Vagina (tissue), 2 donors: ENCODE results near the gene GCNT4. TPM values are rescaled to one million over a fixed set of nuclear protein-coding genes. Genes with fewer than 3 reads are reported as not detected.

Source experiments
- DNase-seq, 2 donors: peaks; one replicate each; pipeline ENCODE4 v3.0.0-alpha.2; 2017; ENCODE audit errors: extremely low spot score in 2 of 2
- H3K27ac ChIP-seq: fragments of 200-600 bp; sonication (generic); one replicate; pipeline ENCODE4 v1.5.1; 2019
- H3K27me3 ChIP-seq: fragments of 200-600 bp; sonication (generic); one replicate; pipeline ENCODE4 v1.5.1; 2019
- H3K36me3 ChIP-seq, 2 donors: fragments of 200-600 bp; sonication (generic); one replicate each; pipeline ENCODE4 v1.5.1; 2017 to 2019
- H3K4me1 ChIP-seq: fragments of 200-600 bp; sonication (generic); one replicate; pipeline ENCODE4 v1.5.1; 2019
- H3K4me3 ChIP-seq, 2 donors: fragments of 200-600 bp; sonication (generic); 1 replicate in 1 of 2; 2 replicates in 1 of 2; pipeline ENCODE4 v1.5.1; 2016 to 2019
- H3K9me3 ChIP-seq: fragments of 200-600 bp; sonication (generic); one replicate; pipeline ENCODE4 v1.5.1; 2019
- CTCF ChIP-seq, 3 experiments: fragments of 450-650 bp in 2 of 3; fragments of 200-600 bp in 1 of 3; sonication (generic) in 1 of 3; IDR thresholded peaks; one replicate each; pipeline ENCODE4 v1.5.1; 2017 to 2019; ENCODE audit warnings: antibody characterized with exemption in 3 of 3, mild to moderate bottlenecking in 2 of 3, moderate library complexity in 2 of 3
- POLR2A ChIP-seq, 2 donors: fragments of 450-650 bp; IDR thresholded peaks; one replicate each; pipeline ENCODE4 v1.6.1; 2017; ENCODE audit warnings: antibody characterized with exemption in 2 of 2, mild to moderate bottlenecking in 2 of 2, moderate library complexity in 2 of 2
- POLR2AphosphoS5 ChIP-seq, 2 donors: sonication (generic); formaldehyde crosslinking; IDR thresholded peaks; one replicate each; pipeline ENCODE4 v1.9.0; 2017; ENCODE audit warnings: antibody characterized with exemption in 2 of 2, mild to moderate bottlenecking in 2 of 2, low read depth in 1 of 2; ENCODE audit not compliant: insufficient read depth in 1 of 2
- intact Hi-C: fragments of 100-400 bp; cut with DNase I; formaldehyde crosslinking; loops from one replicate; pipeline ENCODE4 v1.15.1; 2023
- total RNA-seq: library from RNA; depleted of rRNA; stranded (reverse); fragments of >200 nt; gene quantifications from one replicate; pipeline ENCODE4 v1.2.3, GENCODE V29; 2016

GCNT4 gene
- total RNA-seq, 1 donor from 2014 or later, result 2.5 TPM

GRCh38 chr5:75040973-75041372 lies 11.4 kb downstream of the GCNT4 start:
- TF ChIP-seq CTCF (IDR thresholded peaks at IDR 0.05) (no peak), POLR2A (IDR thresholded peaks at IDR 0.05) (no peak), POLR2AphosphoS5 (IDR thresholded peaks at IDR 0.05; ENCODE audit: insufficient read depth in 1 of 2, low read depth in 1 of 2) (no peak)
- Histone ChIP-seq H3K4me3 (no peak overlapping the region), H3K27ac (no peak overlapping the region), H3K27me3 (no peaks in the 10 kb centered on the region), H3K9me3 (no peaks in the 10 kb centered on the region), H3K36me3 (no peaks in the 10 kb centered on the region), H3K4me1 (no peaks in the 10 kb centered on the region)
- intact Hi-C loops, result no loop called here
- DNase-seq, result no peak

GRCh38 chr5:75037106-75037505 lies 15.3 kb downstream of the GCNT4 start:
- intact Hi-C loops, result no loop called here
- DNase-seq, result no peak
- peaks cover 6% of the 10 kb centered on the region for H3K4me1 ChIP-seq
- no peaks in the 10 kb centered on the region for H3K27me3 ChIP-seq
- H3K9me3 ChIP-seq, result no peaks in the 10 kb centered on the region
- H3K27ac ChIP-seq, result no peak overlapping the region
- H3K36me3 ChIP-seq, result no peaks in the 10 kb centered on the region
- H3K4me3 ChIP-seq, result no peak overlapping the region
- peak in 1 of 2 donors; percentile 49 for TF ChIP-seq POLR2AphosphoS5 (IDR thresholded peaks at IDR 0.05; ENCODE audit: insufficient read depth in 1 of 2, low read depth in 1 of 2)
- TF ChIP-seq POLR2A (IDR thresholded peaks at IDR 0.05), result no peak
- TF ChIP-seq CTCF (IDR thresholded peaks at IDR 0.05), result no peak

- Histone ChIP-seq H3K4me3 (no peak overlapping the region), H3K9me3 (no peaks in the 10 kb centered on the region), H3K4me1 (peaks cover 6% of the 10 kb centered on the region), H3K27ac (no peak overlapping the region), H3K36me3 (no peaks in the 10 kb centered on the region), H3K27me3 (no peaks in the 10 kb centered on the region)
- no peak for TF ChIP-seq CTCF (IDR thresholded peaks at IDR 0.05)
- no peak for TF ChIP-seq POLR2A (IDR thresholded peaks at IDR 0.05)
- no peak for TF ChIP-seq POLR2AphosphoS5 (IDR thresholded peaks at IDR 0.05; ENCODE audit: insufficient read depth in 1 of 2, low read depth in 1 of 2)
- no peak for DNase-seq
- intact Hi-C loops, result no loop called here
Observed at GRCh38 chr5:75034137-75034739, 18.1 kb downstream of the GCNT4 start.

GRCh38 chr5:75031366-75031765 lies 21.0 kb downstream of the GCNT4 start:
- Histone ChIP-seq H3K36me3 (no peaks in the 10 kb centered on the region), H3K27ac (no peak overlapping the region), H3K4me1 (peaks cover 6% of the 10 kb centered on the region), H3K4me3 (no peak overlapping the region), H3K9me3 (no peaks in the 10 kb centered on the region), H3K27me3 (no peaks in the 10 kb centered on the region)
- no peak for TF ChIP-seq CTCF (IDR thresholded peaks at IDR 0.05)
- TF ChIP-seq POLR2AphosphoS5 (IDR thresholded peaks at IDR 0.05; ENCODE audit: insufficient read depth in 1 of 2, low read depth in 1 of 2), result no peak
- no peak for TF ChIP-seq POLR2A (IDR thresholded peaks at IDR 0.05)
- no peak for DNase-seq
- intact Hi-C loops, result no loop called here

GRCh38 chr5:75028090-75028489 lies 24.3 kb downstream of the GCNT4 start:
- H3K36me3 ChIP-seq, result no peaks in the 10 kb centered on the region
- no peaks in the 10 kb centered on the region for H3K4me1 ChIP-seq
- DNase-seq, result no peak
- H3K9me3 ChIP-seq, result no peaks in the 10 kb centered on the region
- H3K4me3 ChIP-seq, result no peak overlapping the region
- H3K27ac ChIP-seq, result no peak overlapping the region
- intact Hi-C loops, result no loop called here
- H3K27me3 ChIP-seq, result no peaks in the 10 kb centered on the region
- TF ChIP-seq POLR2AphosphoS5 (IDR thresholded peaks at IDR 0.05; ENCODE audit: insufficient read depth in 1 of 2, low read depth in 1 of 2) (no peak), CTCF (IDR thresholded peaks at IDR 0.05) (no peak), POLR2A (IDR thresholded peaks at IDR 0.05) (no peak)
